ENCODE measurements around the gene THUMPD3. TPM values are rescaled to one million over a fixed set of nuclear protein-coding genes. Genes with fewer than 3 reads are reported as not detected.

The THUMPD3 gene
- total RNA-seq, 1 experiment from 2014 or later: 58.4 TPM

GRCh38 chr3:9352917-9353752, 9.7 kb upstream of the THUMPD3 start:
- Mint-ChIP-seq H3K36me3 (ENCODE audit: insufficient read depth in 1 of 3, low read depth in 3 of 3) (peaks cover 0 to 4% (median 0%) of the 10 kb centered on the region in 3 experiments; a peak in 1 of 7 replicates), H3K9me3 (no peaks in the 10 kb centered on the region), H3K4me3 (peak overlapping the region in 1 of 2 experiments; percentile 3; a peak in 1 of 5 replicates), H3K27ac (peak overlapping the region; percentile 52 to 85 (median 66)), H3K27me3 (ENCODE audit: low read depth) (no peaks in the 10 kb centered on the region), H3K4me1 (peaks cover 35 to 45% of the 10 kb centered on the region in 2 experiments)
- TF ChIP-seq CTCF (conservative IDR thresholded peaks at IDR 0.05): peak; percentile 95
- peaks cover 8% of the 10 kb centered on the region for H3K4me1 ChIP-seq (ENCODE audit: insufficient read depth, low read length)
- H3K23ac ChIP-seq (ENCODE audit: insufficient read length, low read depth, low read length): no peak overlapping the region
- H4K91ac ChIP-seq (ENCODE audit: insufficient read length, low read depth, low read length): no peak overlapping the region
- peak overlapping the region; percentile 30 for H2AK5ac ChIP-seq (ENCODE audit: insufficient read length, low read length)
- no peak overlapping the region for H2BK5ac ChIP-seq (ENCODE audit: insufficient read length, low read length)
- H3K4ac ChIP-seq (ENCODE audit: low read depth, low read length): no peak overlapping the region
- H3K56ac ChIP-seq (ENCODE audit: insufficient read length, low read depth, low read length): no peak overlapping the region
- no peak overlapping the region for H2BK20ac ChIP-seq (ENCODE audit: low read depth, low read length, poor library complexity, severe bottlenecking)
- no CpG with 5 or more reads among the region's 7 CpGs for WGBS (ENCODE audit: extremely low coverage, insufficient read length, low lambda C conversion rate)
- DNase-seq: peak; percentile 68
- peak overlapping the region; percentile 82 for H3K18ac ChIP-seq (ENCODE audit: insufficient read length, low read depth, low read length)
- no peak overlapping the region for H2AFZ ChIP-seq (ENCODE audit: low read length)
- peak overlapping the region; percentile 36 for H3K4me2 ChIP-seq (ENCODE audit: insufficient read depth, insufficient read length, low read length)
- H3K9me3 ChIP-seq (ENCODE audit: control insufficient read depth, low read depth, low read length): no peaks in the 10 kb centered on the region
- no peaks in the 10 kb centered on the region for H3K79me1 ChIP-seq (ENCODE audit: insufficient read depth, low read depth, low read length, poor library complexity, severe bottlenecking)
- H4K8ac ChIP-seq (replicated peaks; ENCODE audit: insufficient read length, low read depth, low read length): peak overlapping the region; percentile 40
- no peaks in the 10 kb centered on the region for H3K27me3 ChIP-seq (ENCODE audit: insufficient read depth, low read length)
- no peaks in the 10 kb centered on the region for H3K23me2 ChIP-seq (ENCODE audit: insufficient read length, low read depth, low read length, poor library complexity, severe bottlenecking)
- no peaks in the 10 kb centered on the region for H3K79me2 ChIP-seq (ENCODE audit: insufficient read depth, low read length)
- peak overlapping the region; percentile 66 for H2BK12ac ChIP-seq (ENCODE audit: insufficient read length, low read depth, low read length)
- peak overlapping the region; percentile 77; the same call in 1 of the 2 replicates for H3K14ac ChIP-seq (ENCODE audit: insufficient read depth, low read length)
- H2BK15ac ChIP-seq (ENCODE audit: low read depth, low read length): no peak overlapping the region
- H4K5ac ChIP-seq (ENCODE audit: insufficient read length, low read depth, low read length): peak overlapping the region; percentile 86
- no peak overlapping the region for H3T11ph ChIP-seq (ENCODE audit: low read length)
- H4K20me1 ChIP-seq (ENCODE audit: control insufficient read depth, insufficient read depth, insufficient read length): no peaks in the 10 kb centered on the region
- H3K9ac ChIP-seq (ENCODE audit: extremely low read depth, insufficient read length, low read length): no peak overlapping the region
- H3K27ac ChIP-seq (ENCODE audit: insufficient read length, low read depth, low read length): peak overlapping the region; percentile 57
- H2BK120ac ChIP-seq (ENCODE audit: low read depth, low read length, poor library complexity, severe bottlenecking): no peak overlapping the region
